Measurements from ENCODE around the gene GTF3C4. TPM values are rescaled to one million over a fixed set of nuclear protein-coding genes. Genes with fewer than 3 reads are reported as not detected.
A peak's percentile ranks its signal among the peaks of the same experiment; 100 is the strongest.

The GTF3C4 gene
- total RNA-seq, 1 donor from 2014 or later = 27.6 TPM

DNA sequence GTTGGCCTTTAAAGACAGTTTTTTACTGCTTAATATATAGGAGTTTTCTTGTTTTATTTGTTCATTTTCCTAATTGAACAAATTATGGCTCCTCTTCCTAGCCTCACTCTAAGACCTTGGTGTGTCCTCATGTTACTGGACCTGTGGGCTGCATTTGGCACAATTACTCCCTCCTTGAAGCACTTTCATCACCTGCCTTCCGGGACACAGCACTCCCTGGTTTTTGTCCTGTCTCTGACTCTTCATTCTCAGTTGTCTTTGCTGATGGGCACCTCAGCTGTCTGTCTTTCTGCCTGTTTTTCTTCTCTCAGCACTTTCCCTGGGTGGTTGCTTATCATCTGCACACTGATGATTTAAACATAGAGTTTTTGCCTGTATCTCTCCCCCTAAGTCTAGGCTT is 13.6 kb downstream of the GTF3C4 start:
- Mint-ChIP-seq H3K9me3 (ENCODE audit: unreplicated experiment) (no peaks in the 10 kb centered on the region), H3K4me1 (ENCODE audit: unreplicated experiment) (peaks cover 7% of the 10 kb centered on the region), H3K4me3 (ENCODE audit: unreplicated experiment) (peak overlapping the region; percentile 24), H3K27ac (ENCODE audit: unreplicated experiment) (peak overlapping the region; percentile 44), H3K36me3 (ENCODE audit: low read depth, unreplicated experiment) (peaks cover 38% of the 10 kb centered on the region), H3K27me3 (ENCODE audit: unreplicated experiment) (no peaks in the 10 kb centered on the region)
- TF ChIP-seq CTCF (IDR thresholded peaks at IDR 0.05; ENCODE audit: unreplicated experiment) = no peak
- DNase-seq (ENCODE audit: low spot score) = no peak

- Mint-ChIP-seq H3K27me3 (ENCODE audit: unreplicated experiment) (peaks cover 2% of the 10 kb centered on the region), H3K4me3 (ENCODE audit: unreplicated experiment) (peak overlapping the region; percentile 11), H3K36me3 (ENCODE audit: low read depth, unreplicated experiment) (peaks cover 31% of the 10 kb centered on the region), H3K4me1 (ENCODE audit: unreplicated experiment) (no peaks in the 10 kb centered on the region), H3K9me3 (ENCODE audit: unreplicated experiment) (no peaks in the 10 kb centered on the region), H3K27ac (ENCODE audit: unreplicated experiment) (no peak overlapping the region)
- no peak for DNase-seq (ENCODE audit: low spot score)
- no peak for TF ChIP-seq CTCF (IDR thresholded peaks at IDR 0.05; ENCODE audit: unreplicated experiment)
Observed at GRCh38 chr9:132690696-132691095, 20.4 kb downstream of the GTF3C4 start.

DNA sequence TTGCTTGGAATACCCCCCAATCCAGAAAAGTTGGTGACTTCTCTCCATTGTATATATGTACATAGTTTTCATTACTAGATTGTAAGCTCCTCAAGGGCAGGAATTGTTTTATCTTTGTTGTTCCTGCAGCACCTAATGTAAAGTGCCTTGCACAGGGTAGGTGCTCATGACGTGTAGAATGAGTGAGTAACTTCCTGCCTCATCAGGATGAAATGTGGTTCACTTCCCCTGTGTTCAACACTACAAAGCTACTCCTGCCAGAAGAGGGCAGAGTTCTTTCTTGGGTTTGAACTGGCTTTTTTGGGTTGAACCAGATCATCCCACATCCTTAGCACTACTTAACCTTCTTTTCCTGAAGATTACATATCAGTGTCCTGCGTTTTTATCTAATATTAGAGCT is 23.9 kb downstream of the GTF3C4 start:
- DNase-seq (ENCODE audit: low spot score) = no peak
- Mint-ChIP-seq H3K27ac (ENCODE audit: unreplicated experiment) (no peak overlapping the region), H3K27me3 (ENCODE audit: unreplicated experiment) (peaks cover 2% of the 10 kb centered on the region), H3K9me3 (ENCODE audit: unreplicated experiment) (peaks cover 5% of the 10 kb centered on the region), H3K36me3 (ENCODE audit: low read depth, unreplicated experiment) (peaks cover 20% of the 10 kb centered on the region), H3K4me3 (ENCODE audit: unreplicated experiment) (no peak overlapping the region), H3K4me1 (ENCODE audit: unreplicated experiment) (no peaks in the 10 kb centered on the region)
- TF ChIP-seq CTCF (IDR thresholded peaks at IDR 0.05; ENCODE audit: unreplicated experiment) = no peak

- H3K36me3 Mint-ChIP-seq (ENCODE audit: low read depth, unreplicated experiment) = no peaks in the 10 kb centered on the region
- H3K27ac Mint-ChIP-seq (ENCODE audit: unreplicated experiment) = no peak overlapping the region
- no peak for TF ChIP-seq CTCF (IDR thresholded peaks at IDR 0.05; ENCODE audit: unreplicated experiment)
- DNase-seq (ENCODE audit: low spot score) = no peak
- peaks cover 2% of the 10 kb centered on the region for H3K27me3 Mint-ChIP-seq (ENCODE audit: unreplicated experiment)
- H3K9me3 Mint-ChIP-seq (ENCODE audit: unreplicated experiment) = peaks cover 5% of the 10 kb centered on the region
- H3K4me1 Mint-ChIP-seq (ENCODE audit: unreplicated experiment) = no peaks in the 10 kb centered on the region
- H3K4me3 Mint-ChIP-seq (ENCODE audit: unreplicated experiment) = no peak overlapping the region
Observed at GRCh38 chr9:132697230-132697629, 27.0 kb downstream of the GTF3C4 start.

- H3K9me3 Mint-ChIP-seq (ENCODE audit: unreplicated experiment) = peaks cover 5% of the 10 kb centered on the region
- DNase-seq (ENCODE audit: low spot score) = no peak
- no peak for TF ChIP-seq CTCF (IDR thresholded peaks at IDR 0.05; ENCODE audit: unreplicated experiment)
- no peak overlapping the region for H3K27ac Mint-ChIP-seq (ENCODE audit: unreplicated experiment)
- H3K36me3 Mint-ChIP-seq (ENCODE audit: low read depth, unreplicated experiment) = no peaks in the 10 kb centered on the region
- no peaks in the 10 kb centered on the region for H3K4me1 Mint-ChIP-seq (ENCODE audit: unreplicated experiment)
- no peak overlapping the region for H3K4me3 Mint-ChIP-seq (ENCODE audit: unreplicated experiment)
- peaks cover 2% of the 10 kb centered on the region for H3K27me3 Mint-ChIP-seq (ENCODE audit: unreplicated experiment)
Observed at GRCh38 chr9:132698989-132699388, 28.7 kb downstream of the GTF3C4 start.
